ENCODE measurements around the gene PLCB1. TPM values are rescaled to one million over a fixed set of nuclear protein-coding genes. Genes with fewer than 3 reads are reported as not detected.

PLCB1 gene
- total RNA-seq, 2 experiments from 2014 or later, result 1.9 to 2.2 TPM

GRCh38 chr20:8229090-8229489 lies 97.0 kb downstream of the PLCB1 start:
- Mint-ChIP-seq H3K9me3 (no peaks in the 10 kb centered on the region), H3K4me3 (no peak overlapping the region)
- CTCF ChIA-PET, result no interaction called here

GRCh38 chr20:8231038-8231437 lies 99.0 kb downstream of the PLCB1 start:
- H3K27me3 Mint-ChIP-seq, result no peaks in the 10 kb centered on the region
- CTCF ChIA-PET, result no interaction called here

More at GRCh38 chr20:8229090-8229489, 97.0 kb downstream of the PLCB1 start:
- POLR2A ChIA-PET, result no interaction called here
- no peaks in the 10 kb centered on the region for H3K27me3 Mint-ChIP-seq
- DNase-seq, result no peak
- H3K4me1 Mint-ChIP-seq, result no peaks in the 10 kb centered on the region
- no peak overlapping the region for H3K27ac Mint-ChIP-seq
- no peaks in the 10 kb centered on the region for H3K36me3 Mint-ChIP-seq (ENCODE audit: low read depth)

GRCh38 chr20:8232332-8232731 lies 100.3 kb downstream of the PLCB1 start:
- H3K9me3 Mint-ChIP-seq, result no peaks in the 10 kb centered on the region
- ChIA-PET POLR2A (no interaction called here), CTCF (no interaction called here)
- H3K27me3 Mint-ChIP-seq, result no peaks in the 10 kb centered on the region
- no peak overlapping the region for H3K27ac Mint-ChIP-seq
- no peak overlapping the region for H3K4me3 Mint-ChIP-seq
- H3K36me3 Mint-ChIP-seq (ENCODE audit: low read depth), result no peaks in the 10 kb centered on the region
- H3K4me1 Mint-ChIP-seq, result no peaks in the 10 kb centered on the region
- DNase-seq, result no peak

More at GRCh38 chr20:8231038-8231437, 99.0 kb downstream of the PLCB1 start:
- no peaks in the 10 kb centered on the region for H3K4me1 Mint-ChIP-seq
- no peak overlapping the region for H3K4me3 Mint-ChIP-seq
- no peaks in the 10 kb centered on the region for H3K36me3 Mint-ChIP-seq (ENCODE audit: low read depth)
- no peaks in the 10 kb centered on the region for H3K9me3 Mint-ChIP-seq
- POLR2A ChIA-PET, result no interaction called here
- DNase-seq, result no peak
- H3K27ac Mint-ChIP-seq, result no peak overlapping the region

- ChIA-PET POLR2A (no interaction called here), CTCF (no interaction called here)
- Mint-ChIP-seq H3K4me3 (no peak overlapping the region), H3K4me1 (no peaks in the 10 kb centered on the region), H3K27me3 (no peaks in the 10 kb centered on the region), H3K9me3 (no peaks in the 10 kb centered on the region), H3K36me3 (ENCODE audit: low read depth) (no peaks in the 10 kb centered on the region), H3K27ac (no peak overlapping the region)
- DNase-seq, result no peak
Observed at GRCh38 chr20:8234580-8234979, 102.5 kb downstream of the PLCB1 start.

GRCh38 chr20:8242066-8242465 lies 110.0 kb downstream of the PLCB1 start:
- no peak for DNase-seq
- ChIA-PET POLR2A (no interaction called here), CTCF (no interaction called here)
- Mint-ChIP-seq H3K9me3 (no peaks in the 10 kb centered on the region), H3K4me1 (no peaks in the 10 kb centered on the region), H3K36me3 (ENCODE audit: low read depth) (no peaks in the 10 kb centered on the region), H3K27ac (no peak overlapping the region), H3K4me3 (no peak overlapping the region), H3K27me3 (no peaks in the 10 kb centered on the region)

GRCh38 chr20:8242827-8243724 lies 111.0 kb downstream of the PLCB1 start:
- H3K4me3 Mint-ChIP-seq, result no peak overlapping the region
- H3K27me3 Mint-ChIP-seq, result no peaks in the 10 kb centered on the region
- POLR2A ChIA-PET, result no interaction called here
- H3K4me1 Mint-ChIP-seq, result no peaks in the 10 kb centered on the region
- H3K36me3 Mint-ChIP-seq (ENCODE audit: low read depth), result no peaks in the 10 kb centered on the region
- no peaks in the 10 kb centered on the region for H3K9me3 Mint-ChIP-seq
- no peak overlapping the region for H3K27ac Mint-ChIP-seq
- CTCF ChIA-PET, result no interaction called here
- no peak for DNase-seq

- H3K4me1 Mint-ChIP-seq, result no peaks in the 10 kb centered on the region
- no peak overlapping the region for H3K27ac Mint-ChIP-seq
- H3K27me3 Mint-ChIP-seq, result no peaks in the 10 kb centered on the region
- DNase-seq, result no peak
- no peaks in the 10 kb centered on the region for H3K9me3 Mint-ChIP-seq
- ChIA-PET CTCF (no interaction called here), POLR2A (no interaction called here)
- no peaks in the 10 kb centered on the region for H3K36me3 Mint-ChIP-seq (ENCODE audit: low read depth)
- H3K4me3 Mint-ChIP-seq, result no peak overlapping the region
Observed at GRCh38 chr20:8244637-8245036, 112.6 kb downstream of the PLCB1 start.

GRCh38 chr20:8246153-8246552 lies 114.1 kb downstream of the PLCB1 start:
- no peaks in the 10 kb centered on the region for H3K4me1 Mint-ChIP-seq
- ChIA-PET POLR2A (no interaction called here), CTCF (no interaction called here)
- H3K27me3 Mint-ChIP-seq, result no peaks in the 10 kb centered on the region
- H3K27ac Mint-ChIP-seq, result no peak overlapping the region
- H3K9me3 Mint-ChIP-seq, result no peaks in the 10 kb centered on the region
- no peak for DNase-seq
- no peaks in the 10 kb centered on the region for H3K36me3 Mint-ChIP-seq (ENCODE audit: low read depth)
- no peak overlapping the region for H3K4me3 Mint-ChIP-seq

GRCh38 chr20:8246716-8247115 lies 114.7 kb downstream of the PLCB1 start:
- Mint-ChIP-seq H3K9me3 (no peaks in the 10 kb centered on the region), H3K4me1 (no peaks in the 10 kb centered on the region), H3K27me3 (no peaks in the 10 kb centered on the region), H3K36me3 (ENCODE audit: low read depth) (no peaks in the 10 kb centered on the region), H3K27ac (no peak overlapping the region), H3K4me3 (no peak overlapping the region)
- POLR2A ChIA-PET, result no interaction called here
- DNase-seq, result no peak
- CTCF ChIA-PET, result no interaction called here

- no peaks in the 10 kb centered on the region for H3K4me1 Mint-ChIP-seq
- POLR2A ChIA-PET, result no interaction called here
- no peak overlapping the region for H3K27ac Mint-ChIP-seq
- H3K27me3 Mint-ChIP-seq, result no peaks in the 10 kb centered on the region
- no peak for DNase-seq
- no peaks in the 10 kb centered on the region for H3K36me3 Mint-ChIP-seq (ENCODE audit: low read depth)
- CTCF ChIA-PET, result no interaction called here
- no peaks in the 10 kb centered on the region for H3K9me3 Mint-ChIP-seq
- no peak overlapping the region for H3K4me3 Mint-ChIP-seq
Observed at GRCh38 chr20:8248051-8248450, 116.0 kb downstream of the PLCB1 start.

- H3K4me3 Mint-ChIP-seq, result no peak overlapping the region
Observed at GRCh38 chr20:8249634-8250033, 117.6 kb downstream of the PLCB1 start.

GRCh38 chr20:8250539-8251200 lies 118.6 kb downstream of the PLCB1 start:
- H3K36me3 Mint-ChIP-seq (ENCODE audit: low read depth), result no peaks in the 10 kb centered on the region
- no peaks in the 10 kb centered on the region for H3K4me1 Mint-ChIP-seq
- no peak overlapping the region for H3K27ac Mint-ChIP-seq
- ChIA-PET CTCF (no interaction called here), POLR2A (no interaction called here)
- no peaks in the 10 kb centered on the region for H3K27me3 Mint-ChIP-seq
- DNase-seq, result no peak
- H3K4me3 Mint-ChIP-seq, result no peak overlapping the region
- H3K9me3 Mint-ChIP-seq, result no peaks in the 10 kb centered on the region

More at GRCh38 chr20:8249634-8250033, 117.6 kb downstream of the PLCB1 start:
- Mint-ChIP-seq H3K4me1 (no peaks in the 10 kb centered on the region), H3K36me3 (ENCODE audit: low read depth) (no peaks in the 10 kb centered on the region), H3K27ac (no peak overlapping the region), H3K9me3 (no peaks in the 10 kb centered on the region), H3K27me3 (no peaks in the 10 kb centered on the region)
- DNase-seq, result no peak
- ChIA-PET POLR2A (no interaction called here), CTCF (interaction anchor here (0.7 kb wide), 1 partner anchor 313 kb away, joined by 6 read pairs; no protein-coding TSS in a partner anchor)

GRCh38 chr20:8251201-8251575 lies 119.1 kb downstream of the PLCB1 start:
- no peaks in the 10 kb centered on the region for H3K27me3 Mint-ChIP-seq
- H3K9me3 Mint-ChIP-seq, result no peaks in the 10 kb centered on the region
- H3K4me3 Mint-ChIP-seq, result no peak overlapping the region
- no peaks in the 10 kb centered on the region for H3K36me3 Mint-ChIP-seq (ENCODE audit: low read depth)
- H3K4me1 Mint-ChIP-seq, result no peaks in the 10 kb centered on the region
- no peak for DNase-seq
- POLR2A ChIA-PET, result no interaction called here
- H3K27ac Mint-ChIP-seq, result no peak overlapping the region
- CTCF ChIA-PET, result no interaction called here

Data from activated CD4-positive, alpha-beta memory T cell treated with anti-CD3 and anti-CD28 coated beads, Interleukin-2, amount 10 ng/mL, durations not matched to agents 7 days and 5 days (primary cell).